T-helper 1 cell treated with Interleukin-12 subunit alpha and Interleukin-12 subunit beta and Interleukin-4 antibody, amounts not matched to agents 30 ng/mL and 1 ng/mL, for 36 hours (primary cell): ENCODE results near the gene PRR16. TPM values are rescaled to one million over a fixed set of nuclear protein-coding genes. Genes with fewer than 3 reads are reported as not detected.
"Not testable (repeated sequence)": the region's sequence is repeated elsewhere in the genome, so short reads cannot be mapped to it uniquely, and the experiment has no call there.

Experiments used
- intact Hi-C: fragments of 100-400 bp; cut with micrococcal nuclease; formaldehyde crosslinking; loops from one replicate; pipeline ENCODE4 v1.15.1; 2024
- total RNA-seq: library from RNA; stranded (reverse); gene quantifications from 2 replicates; pipeline ENCODE4 v1.2.3, GENCODE V29; 2022

PRR16 gene
- not detected in 2 replicates for total RNA-seq

DNA sequence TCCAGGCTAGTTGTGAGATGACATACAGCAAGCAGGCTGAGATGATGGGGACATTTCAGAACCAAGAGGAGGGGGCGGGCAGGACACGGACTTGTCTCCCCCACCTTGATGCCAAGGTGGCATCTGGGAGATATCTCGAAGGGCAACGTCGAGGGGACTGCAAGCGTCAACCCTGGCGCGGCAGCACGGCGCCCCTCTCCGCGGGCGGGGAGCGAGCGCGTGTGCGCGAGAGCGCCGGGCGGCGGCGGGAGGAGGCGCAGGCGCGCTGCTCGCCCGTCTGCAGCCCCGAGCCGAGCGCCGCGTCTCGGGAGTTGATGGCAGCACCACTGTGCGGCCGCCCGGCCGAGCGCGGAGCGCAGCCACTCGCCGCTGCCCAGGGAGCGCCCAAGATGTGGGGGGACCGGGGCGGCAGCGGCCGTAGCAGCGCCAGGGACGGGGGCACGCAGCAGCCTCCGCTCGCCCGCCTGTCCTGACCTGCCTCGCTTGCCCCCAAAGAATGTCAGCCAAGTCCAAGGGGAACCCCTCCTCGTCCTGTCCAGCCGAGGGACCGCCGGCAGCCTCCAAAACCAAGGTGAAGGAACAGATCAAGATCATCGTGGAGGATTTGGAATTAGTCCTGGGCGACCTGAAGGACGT, at the start of gene PRR16:
Gene PRR16 (plus strand): TSS at position 310 of the 636 bp plus-strand sequence.
- intact Hi-C loops, result no loop called here

GRCh38 chr5:120415985-120416384, 48.1 kb upstream of the PRR16 start:
- intact Hi-C loops, result no loop called here

DNA sequence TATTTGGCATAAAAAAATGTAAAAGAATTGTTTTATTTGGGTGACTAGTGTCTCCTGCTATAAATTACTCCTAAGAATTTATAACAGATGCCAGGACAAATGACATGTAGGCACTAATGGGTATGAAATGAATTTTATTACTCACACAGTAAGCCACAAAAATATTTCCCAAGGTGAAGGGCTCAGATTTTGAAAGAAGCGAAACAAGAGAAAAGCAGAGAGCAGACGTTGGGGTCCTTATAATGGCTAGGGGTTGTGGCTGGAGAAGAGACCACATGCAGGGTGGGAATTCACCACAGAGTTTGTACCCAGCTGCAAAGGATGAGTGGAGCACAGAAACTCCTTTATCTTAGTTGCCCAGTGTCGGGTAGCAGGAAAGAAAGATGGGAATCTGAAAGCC, 45.0 kb upstream of the PRR16 start:
- intact Hi-C loops, result no loop called here

- intact Hi-C loops, result not testable (repeated sequence)
These were observed 37.3 kb upstream of the PRR16 start for GRCh38 chr5:120426633-120427275.

GRCh38 chr5:120430572-120430971, 33.5 kb upstream of the PRR16 start:
- intact Hi-C loops, result no loop called here

GRCh38 chr5:120432861-120433260, 31.2 kb upstream of the PRR16 start:
- intact Hi-C loops, result no loop called here

GRCh38 chr5:120435129-120435528, 29.0 kb upstream of the PRR16 start:
- intact Hi-C loops, result no loop called here

- intact Hi-C loops, result no loop called here
These were observed 27.1 kb upstream of the PRR16 start for GRCh38 chr5:120436996-120437395.

DNA sequence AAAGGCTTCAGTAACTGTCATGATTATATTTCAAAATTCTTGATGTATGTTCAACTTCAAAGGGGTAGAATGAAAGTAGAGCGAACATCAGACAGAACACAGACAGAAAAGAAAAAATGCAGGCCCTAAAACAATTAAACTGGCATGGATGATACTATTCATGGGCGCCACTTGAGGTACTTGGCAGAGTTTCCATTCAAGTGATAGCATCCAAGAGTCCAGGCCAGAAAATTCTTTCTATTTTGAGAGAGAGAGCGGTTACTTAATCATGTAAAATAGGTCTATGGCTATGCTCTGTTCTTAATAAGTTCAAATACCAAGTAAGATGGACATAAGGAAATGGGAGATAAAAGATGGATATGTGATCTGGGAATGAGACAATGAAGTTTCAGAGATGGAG, 21.4 kb upstream of the PRR16 start:
- intact Hi-C loops, result no loop called here

GRCh38 chr5:120443607-120444006, 20.5 kb upstream of the PRR16 start:
- intact Hi-C loops, result no loop called here

GRCh38 chr5:120446068-120446492, 18.0 kb upstream of the PRR16 start:
- intact Hi-C loops, result no loop called here

DNA sequence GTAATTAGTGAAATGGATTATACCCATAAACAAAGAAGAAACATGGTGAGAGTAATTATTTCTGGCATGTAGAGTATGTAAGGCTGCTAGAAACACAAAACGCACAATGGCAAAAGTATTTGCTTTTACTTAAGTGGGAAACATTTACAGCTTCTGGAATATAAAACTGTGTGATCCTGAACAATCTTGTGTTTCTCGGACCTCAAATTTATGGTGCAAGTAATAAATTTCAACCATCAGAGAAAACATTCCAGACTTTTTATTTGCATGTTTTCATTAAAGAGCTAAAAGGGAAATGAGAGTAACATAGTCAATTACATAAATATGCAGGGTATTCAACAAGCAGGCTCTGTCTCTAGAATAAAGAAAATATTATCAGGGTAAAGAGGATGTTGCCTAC, 17.2 kb upstream of the PRR16 start:
- intact Hi-C loops, result no loop called here

- intact Hi-C loops, result no loop called here
These were observed 16.3 kb upstream of the PRR16 start for GRCh38 chr5:120447706-120448239.

DNA sequence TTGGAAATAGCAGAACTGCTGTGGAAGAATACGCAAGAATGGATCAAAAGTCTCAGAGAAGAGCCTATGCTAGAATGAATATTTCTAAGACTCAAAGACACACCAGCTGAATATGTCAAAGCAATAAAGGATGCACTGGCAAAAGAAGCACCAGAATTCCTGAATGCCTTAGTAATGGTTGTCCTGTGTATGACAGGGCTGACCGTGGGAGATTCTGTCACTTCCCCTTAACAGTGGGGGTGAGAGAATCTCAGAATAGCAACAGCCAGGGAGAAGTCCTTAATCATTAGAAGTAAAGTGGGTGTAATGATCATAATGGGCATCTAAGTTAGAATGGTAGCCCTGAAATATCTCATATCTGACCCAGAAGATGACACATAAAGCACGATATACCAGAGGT, 14.6 kb upstream of the PRR16 start:
- intact Hi-C loops, result no loop called here

- intact Hi-C loops, result no loop called here
These were observed 13.2 kb upstream of the PRR16 start for GRCh38 chr5:120450910-120451309.

DNA sequence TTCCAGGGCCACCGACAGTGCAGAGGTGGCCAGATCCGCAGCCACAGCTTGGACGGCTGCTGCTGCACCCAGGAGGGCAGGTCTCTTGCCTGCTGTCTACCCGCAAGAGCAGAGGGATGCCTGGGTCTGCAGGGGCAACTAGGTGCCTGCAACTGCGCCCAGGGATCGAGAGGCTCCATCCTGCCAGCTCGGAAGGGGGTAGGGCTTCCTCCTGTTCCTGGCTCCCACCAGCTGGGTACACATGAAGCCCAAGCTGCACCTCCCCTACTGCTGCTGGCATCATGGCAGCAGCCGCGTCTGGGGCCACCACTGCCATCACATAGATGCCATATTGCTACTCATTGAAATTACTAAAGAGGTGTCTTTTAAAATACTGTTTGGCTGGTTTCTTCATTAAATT, 12.7 kb upstream of the PRR16 start:
- intact Hi-C loops, result no loop called here

- intact Hi-C loops, result no loop called here
These were observed 11.6 kb upstream of the PRR16 start for GRCh38 chr5:120452471-120452870.

- intact Hi-C loops, result no loop called here
These were observed 9.9 kb upstream of the PRR16 start for GRCh38 chr5:120454094-120454798.

GRCh38 chr5:120456006-120456405, 8.1 kb upstream of the PRR16 start:
- intact Hi-C loops, result loop anchor here (5.0 kb wide), 3 partner anchors 69 to 1506 kb away; partner anchors contain the start of genes HSD17B4 and SRFBP1

DNA sequence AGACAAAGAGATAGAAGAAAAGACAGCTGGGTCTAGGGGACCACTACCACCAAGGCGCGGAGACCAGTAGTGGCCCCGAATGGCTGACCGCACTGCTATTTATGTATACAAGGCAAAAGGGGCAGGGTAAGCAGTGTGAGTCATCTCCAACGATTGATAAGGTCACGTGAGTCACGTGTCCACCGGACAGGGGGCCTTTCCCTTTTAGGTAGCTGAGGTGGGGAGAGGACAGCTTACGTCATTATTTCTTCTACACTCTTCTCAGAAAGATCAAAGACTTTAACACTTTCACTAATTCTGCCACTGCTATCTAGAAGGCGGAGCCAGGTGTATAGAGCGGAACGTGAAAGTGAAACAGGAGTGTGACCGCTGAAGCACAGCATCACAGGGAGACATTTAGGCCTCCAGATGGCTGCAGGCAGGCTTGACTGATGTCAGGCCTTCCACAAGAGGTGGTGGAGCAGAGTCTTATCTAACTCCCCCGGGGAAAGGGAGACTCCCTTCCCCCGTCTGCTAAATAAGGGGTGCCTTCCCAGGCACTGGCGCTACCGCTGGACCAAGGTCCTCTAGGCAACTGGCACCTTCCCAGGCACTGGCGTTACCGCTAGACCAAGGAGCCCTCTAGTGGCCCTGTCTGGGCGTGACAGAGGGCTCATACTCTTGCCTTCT, 6.1 kb upstream of the PRR16 start:
- intact Hi-C loops, result loop anchor here (1.0 to 5.0 kb wide), 5 partner anchors 71 to 1504 kb away; partner anchors contain the start of genes DTWD2, HSD17B4 and SRFBP1

DNA sequence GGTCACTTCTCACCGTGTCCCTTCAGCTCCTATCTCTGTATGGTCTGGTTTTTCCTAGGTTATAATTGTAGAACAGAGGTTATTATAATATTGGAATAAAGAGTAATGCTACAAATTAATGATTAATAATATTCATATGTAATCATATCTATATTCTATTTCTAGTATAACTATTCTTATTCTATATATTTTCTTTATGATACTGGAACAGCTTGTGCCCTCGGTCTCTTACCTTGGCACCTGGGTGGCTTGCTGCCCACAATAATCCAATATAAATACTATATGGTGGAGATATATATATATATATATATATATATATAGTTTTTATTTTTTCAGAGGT, 5.6 kb upstream of the PRR16 start:
- intact Hi-C loops, result loop anchor here (1.0 to 5.0 kb wide), 5 partner anchors 71 to 1504 kb away; partner anchors contain the start of genes DTWD2, HSD17B4 and SRFBP1

DNA sequence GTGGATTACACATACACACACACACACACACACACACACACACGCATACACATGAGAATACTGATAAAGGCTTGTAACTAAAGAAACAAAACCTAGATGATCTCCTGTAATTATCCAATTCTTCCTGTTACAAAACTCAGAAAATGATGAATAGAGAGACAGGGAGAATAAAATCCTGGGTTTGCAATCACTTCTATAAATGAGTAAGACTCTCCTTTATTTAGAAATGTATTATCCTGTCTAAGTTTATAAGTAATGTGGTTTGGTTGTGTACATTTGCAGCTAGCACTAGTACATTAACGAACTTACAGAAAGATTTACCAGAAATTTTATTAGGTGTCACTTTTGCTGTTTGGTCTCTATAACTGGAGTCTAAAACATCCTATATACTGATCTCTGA, 2.8 kb upstream of the PRR16 start:
- intact Hi-C loops, result no loop called here
